Vagina (tissue), 2 donors: Measurements from ENCODE around the gene GMEB1.

Source experiments
- POLR2AphosphoS5 ChIP-seq, 2 donors: sonication (generic); formaldehyde crosslinking; IDR thresholded peaks; one replicate each; pipeline ENCODE4 v1.9.0; 2017; ENCODE audit warnings: antibody characterized with exemption in 2 of 2, mild to moderate bottlenecking in 2 of 2, low read depth in 1 of 2; ENCODE audit not compliant: insufficient read depth in 1 of 2
- TF ChIP-seq, protein P1 (sequence below), 3 experiments: fragments of 450-650 bp in 2 of 3; fragments of 200-600 bp in 1 of 3; sonication (generic) in 1 of 3; IDR thresholded peaks; one replicate each; pipeline ENCODE4 v1.5.1; 2017 to 2019; ENCODE audit warnings: antibody characterized with exemption in 3 of 3, mild to moderate bottlenecking in 2 of 3, moderate library complexity in 2 of 3

DNA sequence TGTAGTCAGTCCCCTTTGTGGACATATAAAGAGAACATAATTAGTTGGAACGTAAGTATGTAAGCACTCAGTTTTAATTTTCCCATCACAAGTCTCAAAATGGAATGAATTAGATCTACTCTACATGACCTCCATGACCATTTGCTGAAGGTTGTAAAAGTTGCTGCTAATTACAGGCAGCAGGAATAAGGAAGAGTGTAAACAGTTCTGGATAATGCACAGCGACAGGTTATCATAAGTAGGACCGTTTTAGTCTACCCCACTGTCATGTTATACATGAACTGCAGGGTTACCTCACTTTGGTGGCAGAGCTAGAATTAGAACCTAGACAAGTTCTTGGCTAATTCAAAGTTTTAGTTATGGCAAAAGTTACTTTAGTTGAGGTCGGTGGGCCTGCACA is 89.8 kb downstream of the GMEB1 start:
- TF ChIP-seq POLR2AphosphoS5 (IDR thresholded peaks at IDR 0.05; ENCODE audit: insufficient read depth in 1 of 2, low read depth in 1 of 2), result no peak
- TF ChIP-seq, protein P1, sequence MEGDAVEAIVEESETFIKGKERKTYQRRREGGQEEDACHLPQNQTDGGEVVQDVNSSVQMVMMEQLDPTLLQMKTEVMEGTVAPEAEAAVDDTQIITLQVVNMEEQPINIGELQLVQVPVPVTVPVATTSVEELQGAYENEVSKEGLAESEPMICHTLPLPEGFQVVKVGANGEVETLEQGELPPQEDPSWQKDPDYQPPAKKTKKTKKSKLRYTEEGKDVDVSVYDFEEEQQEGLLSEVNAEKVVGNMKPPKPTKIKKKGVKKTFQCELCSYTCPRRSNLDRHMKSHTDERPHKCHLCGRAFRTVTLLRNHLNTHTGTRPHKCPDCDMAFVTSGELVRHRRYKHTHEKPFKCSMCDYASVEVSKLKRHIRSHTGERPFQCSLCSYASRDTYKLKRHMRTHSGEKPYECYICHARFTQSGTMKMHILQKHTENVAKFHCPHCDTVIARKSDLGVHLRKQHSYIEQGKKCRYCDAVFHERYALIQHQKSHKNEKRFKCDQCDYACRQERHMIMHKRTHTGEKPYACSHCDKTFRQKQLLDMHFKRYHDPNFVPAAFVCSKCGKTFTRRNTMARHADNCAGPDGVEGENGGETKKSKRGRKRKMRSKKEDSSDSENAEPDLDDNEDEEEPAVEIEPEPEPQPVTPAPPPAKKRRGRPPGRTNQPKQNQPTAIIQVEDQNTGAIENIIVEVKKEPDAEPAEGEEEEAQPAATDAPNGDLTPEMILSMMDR (IDR thresholded peaks at IDR 0.05), result no peak
